ENCODE results near the gene UFL1.
A peak's percentile ranks its signal among the peaks of the same experiment; 100 is the strongest.

UFL1 gene

GRCh38 chr6:96499781-96500180, 21.8 kb upstream of the UFL1 start:
- H4K91ac ChIP-seq (ENCODE audit: low read length), result no peak overlapping the region
- no peak overlapping the region for H2AFZ ChIP-seq (ENCODE audit: low read depth, low read length)
- no peak overlapping the region for H2BK15ac ChIP-seq (ENCODE audit: low read depth, poor library complexity, severe bottlenecking)
- no peak overlapping the region for H2BK5ac ChIP-seq (ENCODE audit: low read depth, low read length, poor library complexity, severe bottlenecking)
- H4K8ac ChIP-seq (ENCODE audit: low read length), result no peak overlapping the region
- H3K27me3 ChIP-seq (ENCODE audit: control insufficient read depth in 1 of 2, insufficient read depth in 1 of 2, low read length in 2 of 2), result no peaks in the 10 kb centered on the region
- no peaks in the 10 kb centered on the region for H3K79me1 ChIP-seq (replicated peaks; ENCODE audit: low read length, poor library complexity, severe bottlenecking)
- H3K18ac ChIP-seq (ENCODE audit: low read depth in 1 of 2, low read length in 2 of 2), result no peak overlapping the region
- no peak overlapping the region for H3K4me3 ChIP-seq (ENCODE audit: insufficient read depth in 1 of 2, low read depth in 1 of 2, low read length in 2 of 2)
- H3K36me3 ChIP-seq (ENCODE audit: control insufficient read depth in 1 of 2, insufficient read depth in 2 of 2, low read depth in 1 of 2, low read length in 2 of 2), result no peaks in the 10 kb centered on the region
- no peak overlapping the region for H2BK120ac ChIP-seq (ENCODE audit: low read depth, low read length)
- H3K9ac ChIP-seq (ENCODE audit: low read length), result no peak overlapping the region
- H2AK5ac ChIP-seq (ENCODE audit: low read length, severe bottlenecking), result no peak overlapping the region
- no peaks in the 10 kb centered on the region for H3K4me1 ChIP-seq (ENCODE audit: control insufficient read depth, insufficient read depth, low read depth, low read length)
- H3K14ac ChIP-seq (ENCODE audit: low read length in 2 of 2), result no peak overlapping the region
- H3K4ac ChIP-seq (ENCODE audit: low read depth in 1 of 2, low read length in 2 of 2), result no peak overlapping the region
- no peak overlapping the region for H3K23ac ChIP-seq (ENCODE audit: low read length in 2 of 2)
- H3K4me2 ChIP-seq (ENCODE audit: low read length, poor library complexity, severe bottlenecking), result no peak overlapping the region
- WGBS, result 82% methylated on average over 5 of the region's 5 CpGs
- H3K9me3 ChIP-seq (ENCODE audit: control insufficient read depth, low read length), result peaks cover 13% of the 10 kb centered on the region
- H2BK12ac ChIP-seq (ENCODE audit: low read length in 2 of 2), result no peak overlapping the region
- H3K27ac ChIP-seq (ENCODE audit: low read length, poor library complexity, severe bottlenecking), result no peak overlapping the region
- no peak for DNase-seq

DNA sequence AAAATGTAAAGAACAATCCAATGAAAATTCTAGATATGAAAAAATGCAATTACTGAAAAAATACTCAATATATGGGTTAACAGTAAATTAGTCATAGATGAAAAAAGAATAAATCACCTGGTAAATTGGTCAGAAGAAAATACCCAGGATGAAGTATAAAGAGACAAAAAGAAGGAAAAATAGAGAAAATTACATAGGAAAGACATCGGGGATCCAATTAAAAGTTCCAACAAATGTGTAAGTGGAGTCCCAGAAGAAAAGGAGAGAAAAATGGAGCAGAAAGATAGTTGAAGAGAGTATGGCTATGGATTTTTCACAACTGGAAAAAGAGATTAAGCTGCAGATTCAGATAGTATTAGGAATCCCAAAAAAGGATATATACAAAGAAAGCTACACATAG, 18.7 kb upstream of the UFL1 start:
- WGBS, result 90% methylated on average over 1 of the region's 1 CpG
- no peak overlapping the region for H4K91ac ChIP-seq (ENCODE audit: low read length)
- H4K8ac ChIP-seq (ENCODE audit: low read length), result no peak overlapping the region
- H3K9me3 ChIP-seq (ENCODE audit: control insufficient read depth, low read length), result peaks cover 13% of the 10 kb centered on the region
- H3K9ac ChIP-seq (ENCODE audit: low read length), result no peak overlapping the region
- no peaks in the 10 kb centered on the region for H3K36me3 ChIP-seq (ENCODE audit: control insufficient read depth in 1 of 2, insufficient read depth in 2 of 2, low read depth in 1 of 2, low read length in 2 of 2)
- no peak overlapping the region for H2BK15ac ChIP-seq (ENCODE audit: low read depth, poor library complexity, severe bottlenecking)
- H2BK12ac ChIP-seq (ENCODE audit: low read length in 2 of 2), result no peak overlapping the region
- H2BK120ac ChIP-seq (ENCODE audit: low read depth, low read length), result no peak overlapping the region
- H3K4me3 ChIP-seq (ENCODE audit: insufficient read depth in 1 of 2, low read depth in 1 of 2, low read length in 2 of 2), result no peak overlapping the region
- no peak overlapping the region for H3K18ac ChIP-seq (ENCODE audit: low read depth in 1 of 2, low read length in 2 of 2)
- no peak overlapping the region for H3K4me2 ChIP-seq (ENCODE audit: low read length, poor library complexity, severe bottlenecking)
- DNase-seq, result no peak
- H3K27me3 ChIP-seq (ENCODE audit: control insufficient read depth in 1 of 2, insufficient read depth in 1 of 2, low read length in 2 of 2), result no peaks in the 10 kb centered on the region
- H2AK5ac ChIP-seq (ENCODE audit: low read length, severe bottlenecking), result no peak overlapping the region
- no peak overlapping the region for H3K4ac ChIP-seq (ENCODE audit: low read depth in 1 of 2, low read length in 2 of 2)
- no peaks in the 10 kb centered on the region for H3K79me1 ChIP-seq (replicated peaks; ENCODE audit: low read length, poor library complexity, severe bottlenecking)
- no peak overlapping the region for H3K14ac ChIP-seq (ENCODE audit: low read length in 2 of 2)
- H3K23ac ChIP-seq (ENCODE audit: low read length in 2 of 2), result no peak overlapping the region
- no peaks in the 10 kb centered on the region for H3K4me1 ChIP-seq (ENCODE audit: control insufficient read depth, insufficient read depth, low read depth, low read length)
- H3K27ac ChIP-seq (ENCODE audit: low read length, poor library complexity, severe bottlenecking), result no peak overlapping the region
- H2BK5ac ChIP-seq (ENCODE audit: low read depth, low read length, poor library complexity, severe bottlenecking), result peak overlapping the region; percentile 44
- H2AFZ ChIP-seq (ENCODE audit: low read depth, low read length), result no peak overlapping the region

- Histone ChIP-seq H4K91ac (ENCODE audit: low read length) (no peak overlapping the region), H2AK5ac (ENCODE audit: low read length, severe bottlenecking) (no peak overlapping the region), H3K27ac (ENCODE audit: low read length, poor library complexity, severe bottlenecking) (no peak overlapping the region), H3K27me3 (ENCODE audit: control insufficient read depth in 1 of 2, insufficient read depth in 1 of 2, low read length in 2 of 2) (no peaks in the 10 kb centered on the region), H2BK5ac (ENCODE audit: low read depth, low read length, poor library complexity, severe bottlenecking) (no peak overlapping the region), H2BK15ac (ENCODE audit: low read depth, poor library complexity, severe bottlenecking) (no peak overlapping the region), H3K14ac (ENCODE audit: low read length in 2 of 2) (no peak overlapping the region), H3K79me1 (replicated peaks; ENCODE audit: low read length, poor library complexity, severe bottlenecking) (no peaks in the 10 kb centered on the region), H3K4me2 (ENCODE audit: low read length, poor library complexity, severe bottlenecking) (no peak overlapping the region), H3K23ac (ENCODE audit: low read length in 2 of 2) (no peak overlapping the region), H4K8ac (ENCODE audit: low read length) (no peak overlapping the region), H3K4ac (ENCODE audit: low read depth in 1 of 2, low read length in 2 of 2) (no peak overlapping the region), H3K36me3 (ENCODE audit: control insufficient read depth in 1 of 2, insufficient read depth in 2 of 2, low read depth in 1 of 2, low read length in 2 of 2) (peaks cover 0 to 3% of the 10 kb centered on the region in 2 experiments), H2BK120ac (ENCODE audit: low read depth, low read length) (no peak overlapping the region), H3K9me3 (ENCODE audit: control insufficient read depth, low read length) (peaks cover 15% of the 10 kb centered on the region), H3K9ac (ENCODE audit: low read length) (no peak overlapping the region), H2BK12ac (ENCODE audit: low read length in 2 of 2) (no peak overlapping the region), H3K4me3 (ENCODE audit: insufficient read depth in 1 of 2, low read depth in 1 of 2, low read length in 2 of 2) (no peak overlapping the region), H2AFZ (ENCODE audit: low read depth, low read length) (no peak overlapping the region), H3K18ac (ENCODE audit: low read depth in 1 of 2, low read length in 2 of 2) (no peak overlapping the region), H3K4me1 (ENCODE audit: control insufficient read depth, insufficient read depth, low read depth, low read length) (no peaks in the 10 kb centered on the region)
- no peak for DNase-seq
- WGBS, result 97% methylated on average over 2 of the region's 2 CpGs
Observed at GRCh38 chr6:96505363-96505762, 16.2 kb upstream of the UFL1 start.

DNA sequence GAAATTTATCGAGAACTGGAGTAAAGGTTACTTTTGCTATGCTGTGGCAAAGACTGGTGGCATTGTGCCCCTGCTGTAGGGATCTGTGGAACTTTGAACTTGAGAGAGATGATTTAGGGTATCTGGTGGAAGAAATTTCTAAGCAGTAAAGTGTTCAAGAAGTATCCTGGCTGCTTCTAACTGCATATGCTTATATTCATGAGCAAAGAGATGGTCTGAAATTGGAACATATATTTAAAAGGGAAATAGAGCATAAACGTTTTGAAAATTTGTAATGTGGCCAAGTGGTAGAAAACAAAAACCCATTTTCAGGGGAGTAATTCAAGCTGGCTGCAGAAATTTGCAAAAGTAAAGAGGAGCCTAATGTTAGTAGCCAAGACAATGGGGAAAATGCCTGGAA, 12.3 kb upstream of the UFL1 start:
- no peak overlapping the region for H3K18ac ChIP-seq (ENCODE audit: low read depth in 1 of 2, low read length in 2 of 2)
- no peak overlapping the region for H4K8ac ChIP-seq (ENCODE audit: low read length)
- no peak overlapping the region for H2BK12ac ChIP-seq (ENCODE audit: low read length in 2 of 2)
- H4K91ac ChIP-seq (ENCODE audit: low read length), result no peak overlapping the region
- peaks cover 0 to 3% of the 10 kb centered on the region in 2 experiments for H3K36me3 ChIP-seq (ENCODE audit: control insufficient read depth in 1 of 2, insufficient read depth in 2 of 2, low read depth in 1 of 2, low read length in 2 of 2)
- no peak overlapping the region for H3K4me2 ChIP-seq (ENCODE audit: low read length, poor library complexity, severe bottlenecking)
- H2BK15ac ChIP-seq (ENCODE audit: low read depth, poor library complexity, severe bottlenecking), result no peak overlapping the region
- H3K4ac ChIP-seq (ENCODE audit: low read depth in 1 of 2, low read length in 2 of 2), result no peak overlapping the region
- no peak for DNase-seq
- no peaks in the 10 kb centered on the region for H3K79me1 ChIP-seq (replicated peaks; ENCODE audit: low read length, poor library complexity, severe bottlenecking)
- WGBS, result 82% methylated on average over 2 of the region's 2 CpGs
- H3K4me1 ChIP-seq (ENCODE audit: control insufficient read depth, insufficient read depth, low read depth, low read length), result no peaks in the 10 kb centered on the region
- no peak overlapping the region for H2BK120ac ChIP-seq (ENCODE audit: low read depth, low read length)
- H3K27me3 ChIP-seq (ENCODE audit: control insufficient read depth in 1 of 2, insufficient read depth in 1 of 2, low read length in 2 of 2), result no peaks in the 10 kb centered on the region
- no peak overlapping the region for H3K4me3 ChIP-seq (ENCODE audit: insufficient read depth in 1 of 2, low read depth in 1 of 2, low read length in 2 of 2)
- H2BK5ac ChIP-seq (ENCODE audit: low read depth, low read length, poor library complexity, severe bottlenecking), result no peak overlapping the region
- H3K14ac ChIP-seq (ENCODE audit: low read length in 2 of 2), result no peak overlapping the region
- no peak overlapping the region for H3K9ac ChIP-seq (ENCODE audit: low read length)
- H3K23ac ChIP-seq (ENCODE audit: low read length in 2 of 2), result no peak overlapping the region
- peaks cover 6% of the 10 kb centered on the region for H3K9me3 ChIP-seq (ENCODE audit: control insufficient read depth, low read length)
- H3K27ac ChIP-seq (ENCODE audit: low read length, poor library complexity, severe bottlenecking), result no peak overlapping the region
- no peak overlapping the region for H2AK5ac ChIP-seq (ENCODE audit: low read length, severe bottlenecking)
- no peak overlapping the region for H2AFZ ChIP-seq (ENCODE audit: low read depth, low read length)

Data from mesenchymal stem cell (in vitro differentiated cells and primary cell).